Measurements from ENCODE around the gene MTA1.

The MTA1 gene

GRCh38 chr14:105410642-105411016 lies 9.0 kb upstream of the MTA1 start:
- DNase-seq (ENCODE audit: low read depth): no peak

DNA sequence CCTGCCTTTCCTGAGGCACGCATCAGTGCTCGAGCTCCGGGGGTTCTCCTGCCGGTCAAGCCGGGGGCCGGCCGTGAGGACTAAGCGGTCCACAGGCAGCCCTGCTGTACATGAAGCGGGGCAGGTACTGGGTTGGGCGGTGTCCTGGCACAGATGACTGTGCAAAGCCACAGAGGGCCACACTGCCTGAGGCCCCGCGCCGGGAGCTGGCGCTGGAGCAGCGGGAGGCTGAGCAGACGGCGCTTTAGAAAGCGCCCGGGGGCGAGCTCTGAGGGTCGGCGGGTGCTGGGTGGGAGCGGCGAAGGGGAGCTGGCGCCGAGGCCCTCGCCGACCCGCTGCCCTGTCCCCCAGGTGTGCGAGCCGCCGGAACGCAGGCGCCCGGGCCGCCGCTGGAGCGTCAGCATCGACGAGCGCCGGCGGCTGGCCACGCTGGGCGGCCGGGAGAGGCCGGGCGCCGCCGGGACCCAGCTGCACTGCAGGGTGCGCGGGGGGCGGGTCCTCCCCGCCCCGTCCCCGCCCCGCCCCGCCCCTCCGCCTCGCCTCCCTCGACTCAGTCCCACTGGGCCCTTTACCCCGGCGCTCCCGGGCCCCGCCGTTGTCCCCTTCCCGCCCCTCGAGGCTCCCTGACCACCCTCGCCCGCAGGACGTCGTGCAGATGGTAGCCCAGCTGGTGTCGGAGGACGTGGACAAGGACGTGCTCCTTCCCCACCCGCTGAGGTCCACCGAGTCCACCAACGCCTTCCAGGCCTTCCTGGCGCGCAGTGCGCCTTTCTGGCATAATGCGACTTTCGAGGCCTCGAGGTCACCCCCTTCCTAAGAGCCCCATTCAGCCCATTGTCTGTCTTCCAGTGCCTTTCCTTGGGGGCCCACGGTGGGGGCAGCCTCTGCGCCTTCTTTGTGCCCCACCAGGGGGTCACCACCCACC lies 8.3 kb upstream of the MTA1 start:
- DNase-seq (ENCODE audit: low read depth): peak; percentile 27

DNA sequence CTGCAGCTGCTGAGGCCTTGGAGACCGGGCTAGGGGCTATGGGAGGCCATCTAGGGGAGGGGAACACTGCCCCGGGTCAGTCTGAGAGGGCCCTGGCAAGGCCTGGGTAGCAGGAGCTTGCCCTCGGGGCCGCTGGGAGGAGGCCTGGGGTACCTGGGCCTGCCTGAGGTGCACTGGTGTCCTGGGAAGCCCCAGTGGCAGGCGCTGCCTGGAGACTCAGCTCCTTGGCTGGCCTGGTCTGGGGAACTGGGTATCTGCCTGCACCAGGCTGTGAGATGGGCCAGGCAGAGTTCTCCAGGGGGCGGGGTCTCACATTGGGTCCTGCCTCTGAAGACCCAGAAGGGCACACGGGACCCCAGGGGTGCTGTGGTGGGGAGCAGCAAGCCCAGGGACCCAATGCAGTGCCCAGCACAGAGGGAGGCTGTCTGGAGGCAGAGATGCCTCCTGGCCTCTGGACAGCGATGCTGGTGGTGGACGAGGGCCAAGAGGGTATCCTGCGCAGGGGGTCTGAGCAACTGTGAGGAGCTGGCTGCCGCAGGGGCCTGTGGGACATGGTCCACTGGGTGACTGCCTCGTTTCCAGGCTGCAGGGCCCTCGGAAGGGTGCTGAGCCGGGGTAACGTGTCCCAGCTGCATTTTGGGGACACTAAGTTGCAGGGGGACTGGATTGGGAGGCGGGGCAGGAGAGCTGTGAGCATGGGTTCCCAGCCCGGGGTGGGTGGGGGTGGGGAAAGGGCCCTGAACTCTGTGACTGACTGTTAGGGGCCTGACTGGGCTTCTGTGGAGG lies 7.4 kb upstream of the MTA1 start:
- DNase-seq (ENCODE audit: low read depth): no peak

GRCh38 chr14:105412771-105413543 lies 6.7 kb upstream of the MTA1 start:
- no peak for DNase-seq (ENCODE audit: low read depth)

- DNase-seq (ENCODE audit: low read depth): no peak
Measured at GRCh38 chr14:105413544-105413886, 6.1 kb upstream of the MTA1 start.

DNA sequence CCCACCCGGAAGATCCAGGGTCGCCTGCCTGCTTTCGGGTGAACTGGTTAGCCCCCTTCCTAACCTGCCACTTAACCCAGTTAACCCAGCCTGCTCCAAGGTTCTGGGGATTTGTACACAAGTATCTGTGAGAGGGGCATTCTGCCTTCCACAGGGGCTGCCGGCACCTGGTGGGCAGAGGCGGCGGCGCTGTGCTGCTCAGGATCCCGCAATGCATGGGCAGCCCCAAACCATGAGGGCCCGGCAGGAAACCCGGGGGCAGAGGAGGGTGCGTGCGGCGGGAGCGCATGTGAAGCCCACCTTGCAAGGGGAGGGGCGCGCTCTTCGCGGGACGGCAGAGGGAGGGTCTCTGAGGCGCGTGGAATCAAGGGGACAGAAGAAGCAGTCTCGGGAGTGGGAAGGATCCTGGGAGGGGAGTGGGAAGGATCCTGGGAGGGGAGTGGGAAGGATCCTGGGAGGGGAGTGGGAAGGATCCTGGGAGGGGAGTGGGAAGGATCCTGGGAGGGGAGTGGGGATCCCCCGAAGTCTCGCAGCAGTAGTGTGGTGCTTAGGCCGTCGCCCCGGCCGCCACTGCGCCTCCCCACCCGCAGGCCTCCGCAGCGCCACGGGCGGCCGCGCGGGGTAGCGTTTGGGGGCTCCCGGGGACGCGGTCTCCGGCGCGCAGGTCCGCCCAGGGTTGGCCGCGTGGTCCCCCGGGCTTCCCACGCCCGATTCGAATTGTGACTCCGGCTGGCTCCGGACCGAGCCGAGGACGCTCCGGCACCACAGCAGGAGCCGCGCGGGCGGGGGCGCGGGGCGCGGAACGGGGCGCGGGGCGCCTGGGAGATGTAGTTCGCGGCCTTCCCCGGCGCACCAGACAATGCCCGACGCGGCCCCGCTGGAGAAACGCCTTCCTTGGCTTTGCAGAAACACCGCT lies 4.9 kb upstream of the MTA1 start:
- DNase-seq (ENCODE audit: low read depth): peak; percentile 66

DNA sequence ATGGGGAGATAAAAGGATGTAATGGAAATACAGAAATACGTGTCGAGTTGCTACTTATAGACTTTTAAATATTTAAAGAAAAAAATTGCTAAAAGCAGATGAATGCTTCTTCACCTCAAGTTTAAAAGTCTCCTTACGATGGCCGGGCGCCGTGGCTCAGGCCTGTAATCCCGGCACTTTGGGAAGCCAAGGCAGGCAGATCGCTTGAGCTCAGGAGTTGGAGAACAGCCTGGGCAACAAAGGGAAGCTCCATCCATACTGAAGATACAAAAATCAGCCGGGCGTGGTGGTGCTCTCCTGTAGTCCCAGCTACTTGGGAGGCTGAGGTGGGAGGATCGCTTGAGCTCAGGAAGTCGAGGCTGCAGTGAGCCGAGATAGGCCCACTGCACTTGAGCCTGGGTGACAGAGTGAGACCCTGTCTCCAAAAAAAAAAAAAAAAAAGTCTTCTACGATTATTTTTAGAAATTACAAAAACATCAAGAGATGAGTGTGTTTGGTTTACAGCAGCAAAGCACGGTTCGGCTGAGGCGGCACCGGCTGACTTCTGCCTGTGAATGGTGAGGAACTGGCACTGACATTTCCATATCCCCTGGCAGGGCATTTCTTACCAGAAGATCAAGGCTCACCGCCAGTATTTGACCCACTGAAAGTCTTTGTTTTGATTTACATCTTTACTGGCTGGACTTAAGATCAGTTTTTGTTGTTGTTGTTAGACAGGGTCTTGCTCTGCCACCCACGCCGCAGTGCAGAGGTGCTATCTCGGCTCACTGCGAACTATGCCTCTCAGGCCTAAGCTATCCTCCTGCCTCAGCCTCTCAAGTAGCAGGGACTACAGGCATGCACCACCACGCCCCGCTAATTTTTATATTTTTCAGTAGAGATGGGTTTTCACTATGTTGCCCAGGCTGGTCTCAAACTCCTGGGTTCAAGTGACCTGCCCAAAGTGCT lies 3.9 kb upstream of the MTA1 start:
- DNase-seq (ENCODE audit: low read depth): no peak

DNA sequence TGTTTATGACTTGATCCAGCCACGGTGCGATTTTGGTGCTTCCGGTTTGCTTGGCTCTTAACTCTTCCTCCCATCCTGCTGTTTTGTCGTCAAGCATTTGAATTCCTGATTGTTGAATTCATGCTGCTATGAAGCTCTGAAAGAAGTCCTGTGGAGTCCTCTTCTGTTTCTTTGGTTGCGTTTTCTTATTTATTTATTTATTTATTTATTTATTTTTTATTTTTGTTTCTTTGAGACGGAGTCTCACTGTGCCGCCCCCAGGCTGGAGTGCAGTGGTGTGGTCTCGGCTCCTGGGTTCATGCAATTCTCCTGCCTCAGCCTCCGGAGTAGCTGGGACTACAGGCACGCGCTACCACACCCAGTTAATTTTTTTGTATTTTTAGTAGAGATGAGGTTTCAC lies 3.0 kb upstream of the MTA1 start:
- no peak for DNase-seq (ENCODE audit: low read depth)

- DNase-seq (ENCODE audit: low read depth): no peak
Measured at GRCh38 chr14:105417690-105418121, 1.9 kb upstream of the MTA1 start.

- DNase-seq (ENCODE audit: low read depth): no peak
Measured at GRCh38 chr14:105418269-105419194, 1.1 kb upstream of the MTA1 start.

DNA sequence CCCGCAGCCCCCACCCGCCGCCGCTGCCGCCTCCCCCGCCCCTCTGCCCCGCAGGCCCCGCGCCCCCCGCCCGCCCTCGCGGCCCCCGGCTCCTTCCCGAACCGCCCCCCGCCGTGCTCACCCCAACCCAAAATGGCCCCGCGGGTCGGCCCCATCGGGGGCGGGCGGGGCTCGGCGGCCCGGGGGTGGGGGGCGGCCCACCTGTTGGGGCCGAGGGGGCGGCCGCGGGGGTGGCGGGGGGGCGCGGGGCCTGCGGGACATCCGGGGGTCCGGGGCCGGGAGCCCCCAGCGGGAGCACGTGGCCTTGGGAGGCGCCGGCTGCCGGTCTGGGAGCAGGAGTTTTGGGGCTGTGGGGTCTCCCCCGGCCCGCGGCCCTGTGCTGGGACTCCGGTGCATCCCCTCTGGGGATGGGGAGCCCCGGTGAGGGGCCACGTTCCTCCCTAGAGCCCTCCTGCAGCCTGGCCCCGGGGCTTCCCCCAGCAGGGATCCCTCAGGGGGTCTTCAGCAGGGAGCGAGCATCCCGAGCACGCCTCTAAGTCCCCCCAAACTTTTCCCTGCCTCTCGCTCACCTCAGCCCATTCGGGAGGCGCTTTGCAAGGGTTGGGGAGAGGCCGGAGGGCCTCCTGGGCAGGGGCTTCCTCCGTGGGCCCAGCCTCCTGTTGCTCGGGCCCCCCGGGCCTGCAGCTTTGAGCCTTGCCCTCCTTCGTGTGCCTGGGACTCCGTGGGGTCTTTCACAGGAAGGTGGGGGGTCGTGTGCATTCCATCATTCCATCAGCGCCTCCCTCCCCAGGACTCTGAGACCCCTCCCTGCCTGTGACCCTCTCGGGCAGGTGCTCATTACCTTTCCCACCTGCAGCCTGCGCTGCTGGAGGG lies 710 bp downstream of the MTA1 start:
- DNase-seq (ENCODE audit: low read depth): no peak

- DNase-seq (ENCODE audit: low read depth): no peak
Measured at GRCh38 chr14:105420974-105421674, 1.5 kb downstream of the MTA1 start.

GRCh38 chr14:105421723-105422615 lies 2.3 kb downstream of the MTA1 start:
- no peak for DNase-seq (ENCODE audit: low read depth)

DNA sequence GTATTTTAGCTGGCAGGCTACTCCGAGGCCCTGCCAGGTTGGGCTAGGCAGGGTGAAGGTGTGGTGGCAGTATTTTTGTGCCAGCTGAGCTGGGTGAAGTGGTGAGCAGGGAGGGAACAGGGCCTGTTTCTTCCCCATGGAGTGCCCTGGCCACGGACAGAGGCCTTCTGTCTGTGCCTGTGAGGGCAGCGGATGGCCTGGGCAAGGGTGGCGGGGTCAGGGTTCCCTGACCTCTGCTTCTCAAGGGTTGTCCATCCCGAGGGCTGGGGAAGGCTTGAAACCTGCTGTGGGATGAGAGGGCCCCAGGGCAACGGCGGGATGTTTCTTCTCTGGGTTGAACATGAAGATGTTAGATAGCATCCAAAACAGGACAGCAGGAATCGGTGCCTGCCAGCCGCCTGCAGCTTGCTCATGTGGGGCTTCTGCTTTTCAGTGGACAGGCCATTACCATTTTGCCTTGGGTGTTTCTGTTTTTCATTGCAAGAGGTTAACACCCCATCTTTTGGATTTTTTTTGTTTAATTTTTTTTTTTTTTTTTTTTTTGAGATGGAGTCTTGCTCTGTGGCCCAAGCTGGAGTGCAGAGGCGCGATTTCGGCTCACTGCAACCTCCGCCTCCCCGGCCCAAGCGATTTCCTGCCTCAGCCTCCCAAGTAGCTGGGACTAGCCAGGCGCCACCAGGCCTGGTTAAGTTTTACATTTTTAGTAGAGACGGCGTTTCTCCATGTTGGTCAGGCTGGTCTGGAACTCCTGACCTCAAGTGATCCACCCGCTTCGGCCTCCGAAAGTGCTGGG lies 3.3 kb downstream of the MTA1 start:
- no peak for DNase-seq (ENCODE audit: low read depth)

GRCh38 chr14:105423488-105424195 lies 4.0 kb downstream of the MTA1 start:
- no peak for DNase-seq (ENCODE audit: low read depth)

Data from fibroblast of gingiva (primary cell).